GM21526 (cell line): ENCODE measurements around the gene C5AR1.
"Not testable (repeated sequence)": the region's sequence is repeated elsewhere in the genome, so short reads cannot be mapped to it uniquely, and the experiment has no call there.

Experiments
- ATAC-seq: cut with Tn5 transposase; IDR thresholded peaks from one replicate; pipeline ENCODE4 v1.9.1; 2021; ENCODE audit warnings: moderate library complexity; ENCODE audit not compliant: unreplicated experiment, low FRiP score

Gene C5AR1

DNA sequence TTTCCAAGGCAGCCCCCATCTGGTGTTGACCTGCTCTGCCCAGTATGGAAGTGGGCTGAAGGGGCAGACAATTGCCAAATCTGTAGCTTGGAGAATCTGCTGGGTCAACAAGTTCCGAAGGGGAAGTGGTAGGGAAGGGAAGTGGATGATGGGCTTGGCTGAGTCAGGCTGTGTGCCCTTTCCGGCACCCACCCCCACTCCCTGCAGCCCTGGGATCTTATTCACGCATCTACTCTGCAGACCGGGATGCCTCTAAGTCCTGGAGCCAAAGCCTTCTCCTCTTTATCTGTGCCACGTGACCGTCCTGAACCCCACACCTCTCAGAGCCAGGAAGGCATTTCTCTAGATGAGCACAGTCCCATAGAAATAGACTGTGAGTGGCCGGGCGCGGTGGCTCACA is 14.8 kb downstream of the C5AR1 start:
- ATAC-seq: no peak

DNA sequence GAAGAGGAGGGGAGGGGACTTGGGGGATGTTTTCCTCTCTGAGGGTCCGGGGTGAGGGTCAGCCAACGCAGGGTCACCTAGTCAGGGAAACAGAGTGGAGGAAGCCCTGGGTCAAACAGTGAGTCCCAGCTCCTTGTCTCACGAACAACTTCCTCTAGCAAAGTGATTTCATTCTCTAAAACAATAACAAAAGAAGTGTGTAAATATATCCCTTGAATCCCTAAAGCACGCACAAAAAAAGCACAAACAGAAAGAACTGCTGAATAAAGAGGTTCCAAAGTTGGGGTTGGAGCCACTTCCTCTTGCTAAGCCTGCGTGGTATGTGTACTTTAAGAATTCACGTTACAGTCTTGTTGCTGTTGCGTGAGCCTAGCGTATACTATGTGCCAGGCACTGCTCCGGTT is 20.8 kb downstream of the C5AR1 start:
- no peak for ATAC-seq

DNA sequence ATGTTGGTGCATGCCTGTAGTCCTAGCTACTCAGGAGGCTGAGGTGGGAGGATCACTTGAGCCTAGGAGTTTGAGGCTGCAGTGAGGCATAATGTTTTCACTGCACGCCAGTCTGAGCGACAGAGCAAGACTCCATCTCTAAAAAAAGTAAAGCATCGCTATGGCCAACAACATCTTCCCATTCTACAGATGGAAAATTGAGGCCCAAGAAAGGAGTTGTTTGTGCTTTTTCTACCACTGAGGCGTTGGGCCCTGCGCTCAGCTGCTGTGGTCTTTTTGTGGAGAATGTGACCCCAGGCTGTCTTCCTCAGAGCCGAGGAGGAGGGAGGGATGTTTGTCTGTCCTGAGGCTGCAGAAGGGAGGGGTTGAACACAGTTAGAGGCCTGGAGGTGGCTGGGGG is 21.8 kb downstream of the C5AR1 start:
- no peak for ATAC-seq

DNA sequence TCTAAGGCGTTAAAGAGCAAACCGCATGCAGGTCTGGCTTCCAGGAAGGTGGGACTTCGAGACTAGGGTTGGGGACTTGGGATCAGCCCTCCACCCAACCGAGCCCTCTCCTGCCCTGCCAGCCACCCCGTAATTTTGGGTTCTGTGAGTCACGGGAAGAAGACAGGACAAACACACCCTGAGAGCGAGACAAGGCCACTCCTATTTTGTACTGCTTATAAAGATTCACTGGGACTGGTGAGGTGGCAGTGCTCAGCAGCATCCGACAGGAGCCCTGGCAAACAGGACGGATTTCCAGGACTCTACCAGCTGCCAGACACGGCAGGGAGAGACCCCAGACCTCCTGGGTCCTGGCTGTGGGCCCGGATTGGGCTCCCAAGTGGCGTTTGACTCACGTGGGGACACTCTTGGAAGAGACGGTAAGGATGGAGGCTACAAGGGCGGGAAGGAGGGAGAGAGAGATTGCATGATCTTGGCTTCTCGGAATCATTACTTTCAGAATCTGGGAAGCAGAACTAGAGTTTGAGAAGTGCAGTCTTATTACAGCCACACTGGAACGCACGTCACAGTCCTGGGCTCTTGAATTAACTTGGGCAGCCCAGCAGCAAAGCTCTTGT is 22.4 kb downstream of the C5AR1 start, which contains the start of gene C5AR2:
TSS of gene C5AR2 (plus strand) at position 245 of the 617 bp plus-strand sequence. CDS start 8,625 bp downstream, outside the sequence.
- ATAC-seq: no peak

DNA sequence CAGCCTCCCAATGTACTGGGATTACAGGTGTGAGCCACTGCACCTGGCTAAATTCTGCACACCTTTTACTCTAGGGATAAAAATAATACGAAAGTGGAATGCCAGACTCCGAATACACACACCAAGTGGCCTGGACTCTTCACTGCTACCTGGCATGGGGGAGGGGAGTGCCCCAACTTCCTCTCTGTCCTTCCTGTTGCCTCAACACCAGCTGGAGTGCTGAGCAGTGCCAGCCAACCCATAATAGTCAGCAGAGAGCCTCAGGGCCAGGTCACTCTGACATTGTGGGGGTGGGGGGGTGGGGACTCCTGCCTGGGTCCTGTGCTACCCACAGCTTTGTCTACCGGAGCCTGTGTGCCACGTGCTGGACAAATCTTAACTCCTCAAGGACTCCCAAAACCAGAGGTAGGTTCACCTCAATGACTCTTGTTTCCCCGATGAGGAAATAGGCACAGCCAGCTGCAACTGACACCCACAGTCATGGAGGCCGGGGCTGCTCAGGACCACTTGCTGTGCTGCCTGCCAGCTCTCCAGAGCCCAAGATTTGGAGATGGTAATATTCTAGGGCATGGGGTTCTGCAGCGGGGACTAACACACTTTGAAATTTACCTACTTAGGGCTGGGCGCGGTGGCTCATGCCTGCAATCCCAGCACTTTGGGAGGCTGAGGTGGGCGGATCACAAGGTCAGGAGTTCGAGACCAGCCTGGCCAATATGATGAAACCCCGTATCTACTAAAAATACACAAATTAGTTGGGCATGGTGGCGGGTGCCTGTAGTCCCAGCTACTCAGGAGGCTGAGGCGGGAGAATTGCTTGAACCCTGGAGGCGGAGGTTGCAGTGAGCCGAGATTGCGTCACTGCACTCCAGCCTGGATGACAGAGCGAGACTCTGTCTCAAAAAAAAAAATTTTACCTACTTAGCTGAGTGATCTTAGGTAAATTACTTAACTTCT is 27.4 kb downstream of the C5AR1 start:
- ATAC-seq: not testable (repeated sequence)

DNA sequence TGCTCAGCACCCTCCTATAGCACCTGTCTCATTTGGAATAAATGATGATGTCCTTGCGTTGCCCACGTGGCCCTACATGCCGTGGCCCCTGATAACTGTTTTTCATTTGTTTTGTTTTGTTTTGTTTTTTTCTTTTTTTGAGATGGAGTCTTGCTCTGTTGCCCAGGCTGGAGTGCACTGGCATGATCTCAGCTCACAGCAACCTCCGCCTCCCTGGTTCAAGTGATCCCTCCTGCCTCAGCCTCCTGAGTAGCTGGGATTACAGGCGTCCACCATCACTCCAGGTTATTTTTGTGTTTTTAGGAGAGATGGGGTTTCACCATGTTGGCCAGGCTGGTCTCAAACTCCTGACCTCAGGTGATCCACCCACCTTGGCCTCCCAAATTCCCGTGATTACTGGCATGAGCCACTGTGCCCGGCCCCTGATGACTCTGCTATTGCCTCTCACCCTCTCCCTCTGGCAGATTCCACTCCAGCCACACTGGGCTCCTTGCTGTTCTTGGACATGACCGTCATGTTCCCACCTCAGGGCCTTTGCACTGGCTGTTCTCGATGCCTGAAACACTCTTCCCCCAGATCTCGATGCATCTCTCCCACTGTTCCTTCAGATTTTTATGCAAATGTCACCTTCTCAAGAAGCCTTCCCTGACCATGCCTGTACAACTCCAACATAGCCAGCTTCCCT is 29.7 kb downstream of the C5AR1 start:
- no peak for ATAC-seq

DNA sequence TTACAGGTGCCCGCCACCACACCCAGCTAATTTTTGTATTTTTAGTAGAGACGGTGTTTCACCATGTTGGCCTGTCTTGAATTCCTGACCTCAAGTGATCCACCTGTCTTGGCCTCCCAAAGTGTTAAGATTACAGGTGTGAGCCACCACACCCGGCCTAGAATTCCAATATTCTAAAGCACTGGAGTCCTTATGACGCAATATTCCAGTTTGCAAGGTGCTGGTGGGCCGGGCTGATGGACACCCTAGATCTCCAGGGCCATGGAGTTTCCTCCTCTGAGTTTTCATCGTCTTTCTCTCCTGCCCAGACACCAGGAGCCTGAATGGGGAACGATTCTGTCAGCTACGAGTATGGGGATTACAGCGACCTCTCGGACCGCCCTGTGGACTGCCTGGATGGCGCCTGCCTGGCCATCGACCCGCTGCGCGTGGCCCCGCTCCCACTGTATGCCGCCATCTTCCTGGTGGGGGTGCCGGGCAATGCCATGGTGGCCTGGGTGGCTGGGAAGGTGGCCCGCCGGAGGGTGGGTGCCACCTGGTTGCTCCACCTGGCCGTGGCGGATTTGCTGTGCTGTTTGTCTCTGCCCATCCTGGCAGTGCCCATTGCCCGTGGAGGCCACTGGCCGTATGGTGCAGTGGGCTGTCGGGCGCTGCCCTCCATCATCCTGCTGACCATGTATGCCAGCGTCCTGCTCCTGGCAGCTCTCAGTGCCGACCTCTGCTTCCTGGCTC is 31.0 kb downstream of the C5AR1 start:
- ATAC-seq: no peak

DNA sequence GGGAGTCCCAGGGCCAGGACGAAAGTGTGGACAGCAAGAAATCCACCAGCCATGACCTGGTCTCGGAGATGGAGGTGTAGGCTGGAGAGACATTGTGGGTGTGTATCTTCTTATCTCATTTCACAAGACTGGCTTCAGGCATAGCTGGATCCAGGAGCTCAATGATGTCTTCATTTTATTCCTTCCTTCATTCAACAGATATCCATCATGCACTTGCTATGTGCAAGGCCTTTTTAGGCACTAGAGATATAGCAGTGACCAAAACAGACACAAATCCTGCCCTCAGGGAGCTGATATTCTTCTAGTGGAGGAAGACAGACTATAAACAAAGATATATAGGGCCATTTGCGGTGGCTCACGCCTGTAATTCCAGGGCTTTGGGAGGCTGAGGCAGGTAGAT is 32.1 kb downstream of the C5AR1 start:
- ATAC-seq: no peak

DNA sequence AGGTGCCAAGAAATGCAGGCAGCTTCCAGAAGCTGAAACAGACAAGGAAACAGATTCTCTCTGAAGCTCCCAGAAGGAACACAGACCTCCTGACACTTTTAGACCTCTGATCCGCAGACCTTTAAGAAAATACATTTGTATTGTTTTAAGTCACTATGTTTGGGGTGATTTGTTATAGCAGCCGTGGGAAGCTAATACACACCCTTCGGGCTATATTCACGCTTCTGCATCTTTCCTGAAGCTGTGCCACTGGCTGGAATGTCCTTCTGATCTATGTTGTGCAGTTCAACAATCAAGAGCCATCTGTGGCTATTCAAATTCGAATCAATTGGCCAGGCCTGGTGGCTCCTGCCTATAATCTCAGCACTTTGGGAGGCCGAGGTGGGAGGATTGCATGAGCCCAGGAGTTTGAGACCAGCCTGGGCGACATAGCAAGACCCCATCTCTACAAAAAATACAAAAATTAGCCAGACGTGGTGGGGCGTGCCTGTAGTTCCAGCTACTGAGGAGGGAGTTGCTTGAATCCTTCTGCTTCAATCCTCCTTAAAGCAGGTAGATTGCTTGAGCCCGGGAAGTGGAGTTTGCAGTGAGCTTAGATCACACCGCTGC is 33.6 kb downstream of the C5AR1 start:
- no peak for ATAC-seq

DNA sequence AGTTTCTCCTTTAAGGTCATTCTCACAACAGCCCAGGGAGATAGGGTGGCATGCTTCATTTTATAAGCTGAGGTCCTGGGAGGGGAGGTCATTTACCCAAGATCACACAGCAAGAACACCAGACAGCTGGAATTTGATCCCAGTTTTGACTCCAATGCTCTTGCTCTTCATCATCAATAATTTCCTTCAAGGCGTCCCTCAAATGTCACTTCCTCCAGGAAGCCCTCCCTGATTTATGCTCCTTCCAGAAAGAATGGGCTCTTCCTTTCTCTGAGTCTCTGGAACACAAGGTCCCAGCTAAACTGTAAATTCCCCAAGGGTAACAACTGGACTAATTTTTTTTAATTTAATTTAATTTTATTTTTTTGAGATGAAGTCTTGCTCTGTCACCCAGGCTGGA is 34.8 kb downstream of the C5AR1 start:
- ATAC-seq: no peak

DNA sequence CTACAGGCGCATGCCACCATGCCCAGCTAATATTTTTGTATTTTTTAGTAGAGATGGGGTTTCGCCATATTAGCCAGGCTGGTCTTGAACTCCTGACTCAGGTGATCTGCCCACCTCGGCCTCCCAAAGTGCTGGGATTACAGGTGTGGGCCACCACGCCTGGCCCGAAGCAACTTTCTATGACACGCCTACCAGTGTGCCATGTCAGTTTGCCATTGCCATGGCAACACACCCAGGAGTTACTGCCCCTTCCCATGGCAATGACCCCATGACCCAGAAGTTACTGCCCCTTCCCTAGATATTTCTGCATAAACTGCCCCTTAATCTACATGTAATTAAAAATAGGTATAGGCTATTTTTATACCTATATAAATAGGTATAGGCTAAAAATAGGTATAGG is 36.4 kb downstream of the C5AR1 start:
- ATAC-seq: not testable (repeated sequence)

DNA sequence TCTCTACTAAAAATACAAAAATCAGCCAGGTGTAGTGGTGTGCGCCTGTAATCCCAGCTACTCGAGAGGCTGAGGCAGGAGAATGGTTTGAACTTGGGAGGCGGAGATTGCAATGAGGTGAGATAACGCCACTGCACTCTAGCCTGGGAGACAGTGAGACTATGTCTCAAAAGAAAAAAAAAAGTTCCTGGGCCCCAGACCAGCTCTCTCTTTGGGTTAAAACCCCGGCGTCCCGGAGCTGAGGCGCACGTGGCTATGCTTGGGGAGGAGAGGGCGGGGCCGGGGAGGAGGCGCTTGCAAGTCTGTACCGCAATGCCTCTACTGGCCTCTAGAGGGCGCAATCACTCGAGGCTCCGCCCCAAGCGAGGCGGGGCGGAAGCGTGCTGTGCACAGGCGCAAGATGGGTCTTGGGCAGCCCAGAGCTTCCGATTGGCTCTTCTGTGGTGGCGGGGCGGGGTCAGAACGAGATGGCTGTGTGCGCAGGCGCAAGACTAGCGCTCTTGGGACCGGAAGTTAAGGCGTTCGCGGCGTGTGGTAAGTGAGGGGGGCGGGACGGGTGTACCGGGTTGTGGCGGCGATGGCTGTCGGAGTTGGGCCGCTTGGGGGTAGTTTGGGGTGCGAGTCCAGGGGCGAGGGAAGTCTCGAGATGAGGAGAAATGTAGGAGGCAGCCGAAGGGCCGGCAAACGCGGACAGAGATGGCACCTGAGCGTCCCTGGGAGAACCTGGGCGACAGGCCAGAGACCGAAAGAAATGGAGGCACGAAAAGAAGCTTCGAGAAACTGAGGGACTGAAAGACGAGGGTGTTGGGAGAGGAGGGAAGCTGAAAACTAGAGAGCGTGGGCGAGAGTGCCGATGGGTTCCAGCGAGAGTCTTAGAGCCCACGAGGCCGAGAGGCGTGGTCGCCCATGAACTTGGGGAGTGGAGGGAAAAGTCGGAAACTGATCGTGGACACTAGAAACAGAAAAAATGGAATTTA is 39.4 kb downstream of the C5AR1 start, which contains the start of gene DHX34:
TSS of gene DHX34 (plus strand) at position 497 of the 977 bp plus-strand sequence. CDS start 3,716 bp downstream, outside the sequence.
- peak; percentile 92 for ATAC-seq

DNA sequence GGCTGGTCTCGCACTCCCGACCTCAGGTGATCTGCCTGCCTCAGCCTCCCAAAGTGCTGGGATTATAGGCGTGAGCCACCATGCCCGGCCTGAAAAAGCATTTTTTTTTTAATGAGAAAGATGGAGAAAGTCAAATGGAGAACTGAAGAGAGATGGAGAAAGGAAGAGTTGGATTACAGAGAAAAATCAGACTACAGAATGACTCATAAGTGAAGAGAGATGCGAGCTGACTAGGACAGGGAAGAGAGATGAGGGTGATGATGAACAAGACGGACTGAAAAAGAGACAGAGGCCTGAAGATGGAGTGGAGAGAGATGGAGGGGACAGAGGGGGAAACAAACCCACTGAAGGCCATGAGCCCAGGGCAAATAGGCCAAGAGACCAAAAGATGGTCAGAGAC is 41.0 kb downstream of the C5AR1 start:
- ATAC-seq: no peak

DNA sequence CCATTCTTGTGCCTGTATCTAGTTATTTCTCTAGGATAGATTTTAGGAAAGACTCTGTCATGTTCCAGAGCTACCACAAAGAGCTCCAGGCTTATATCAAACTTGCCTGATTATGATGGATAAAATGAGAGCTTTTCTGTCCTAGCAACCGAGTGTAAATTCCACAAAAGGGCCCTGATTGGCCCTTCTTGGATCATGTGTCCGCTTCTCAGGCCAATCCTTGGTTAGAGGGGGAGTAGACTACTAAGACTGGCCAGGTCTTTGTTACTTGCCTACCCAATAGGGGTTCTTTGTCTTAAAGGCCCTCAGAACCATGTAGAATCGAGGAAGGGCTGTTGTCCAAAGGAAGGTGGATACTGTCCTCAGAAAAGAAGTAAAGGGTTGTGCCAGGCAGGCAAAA is 41.9 kb downstream of the C5AR1 start:
- ATAC-seq: no peak

DNA sequence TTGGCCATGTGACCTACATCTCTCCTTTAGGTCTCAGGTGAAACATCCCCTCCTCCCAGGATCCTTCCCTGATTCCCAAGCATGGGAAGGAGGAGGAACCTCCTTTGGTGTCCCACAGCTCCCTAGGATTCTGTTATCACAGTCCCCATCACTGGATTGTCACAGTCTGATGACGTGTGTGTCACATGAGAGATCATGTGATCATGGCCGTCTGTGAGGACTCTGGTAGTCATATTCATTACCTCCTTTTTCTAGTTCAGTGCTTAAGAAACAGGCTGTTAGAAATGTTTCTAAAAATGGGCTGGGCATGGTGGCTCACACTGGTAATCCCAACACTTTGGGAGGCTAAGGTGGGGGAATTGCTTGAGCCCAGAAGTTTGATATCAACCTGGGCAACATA is 42.4 kb downstream of the C5AR1 start:
- no peak for ATAC-seq

DNA sequence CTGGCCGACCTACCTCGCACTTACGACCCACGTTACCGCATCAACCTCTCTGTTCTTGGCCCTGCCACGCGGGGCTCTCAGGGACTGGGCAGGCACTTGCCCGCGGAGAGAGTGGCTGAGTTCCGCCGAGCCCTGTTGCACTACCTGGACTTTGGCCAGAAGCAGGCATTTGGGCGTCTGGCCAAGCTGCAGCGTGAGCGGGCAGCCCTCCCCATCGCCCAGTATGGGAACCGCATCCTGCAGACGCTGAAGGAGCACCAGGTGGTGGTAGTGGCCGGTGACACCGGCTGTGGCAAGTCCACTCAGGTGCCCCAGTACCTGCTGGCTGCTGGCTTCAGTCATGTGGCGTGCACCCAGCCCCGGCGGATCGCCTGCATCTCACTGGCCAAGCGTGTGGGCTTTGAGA is 43.6 kb downstream of the C5AR1 start:
- no peak for ATAC-seq

DNA sequence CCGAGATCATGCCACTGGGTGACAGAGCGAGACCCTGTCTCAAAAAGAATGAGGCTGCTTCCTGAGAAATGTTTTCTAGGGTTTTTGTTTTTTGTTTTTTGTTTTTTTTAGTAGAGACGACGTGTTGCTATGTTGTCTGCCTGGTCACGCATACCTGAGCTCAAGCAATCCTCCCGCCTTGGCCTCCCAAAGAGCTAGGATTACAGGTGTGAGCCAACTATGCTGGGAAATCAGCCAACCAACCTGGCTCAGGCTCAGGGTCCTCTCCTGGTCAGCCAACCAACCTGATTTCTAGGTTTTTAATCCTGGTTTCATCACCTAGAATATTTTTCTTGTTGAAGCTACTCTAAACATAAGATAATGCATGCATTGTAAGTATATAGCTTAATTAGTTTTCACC is 47.2 kb downstream of the C5AR1 start:
- ATAC-seq: no peak

DNA sequence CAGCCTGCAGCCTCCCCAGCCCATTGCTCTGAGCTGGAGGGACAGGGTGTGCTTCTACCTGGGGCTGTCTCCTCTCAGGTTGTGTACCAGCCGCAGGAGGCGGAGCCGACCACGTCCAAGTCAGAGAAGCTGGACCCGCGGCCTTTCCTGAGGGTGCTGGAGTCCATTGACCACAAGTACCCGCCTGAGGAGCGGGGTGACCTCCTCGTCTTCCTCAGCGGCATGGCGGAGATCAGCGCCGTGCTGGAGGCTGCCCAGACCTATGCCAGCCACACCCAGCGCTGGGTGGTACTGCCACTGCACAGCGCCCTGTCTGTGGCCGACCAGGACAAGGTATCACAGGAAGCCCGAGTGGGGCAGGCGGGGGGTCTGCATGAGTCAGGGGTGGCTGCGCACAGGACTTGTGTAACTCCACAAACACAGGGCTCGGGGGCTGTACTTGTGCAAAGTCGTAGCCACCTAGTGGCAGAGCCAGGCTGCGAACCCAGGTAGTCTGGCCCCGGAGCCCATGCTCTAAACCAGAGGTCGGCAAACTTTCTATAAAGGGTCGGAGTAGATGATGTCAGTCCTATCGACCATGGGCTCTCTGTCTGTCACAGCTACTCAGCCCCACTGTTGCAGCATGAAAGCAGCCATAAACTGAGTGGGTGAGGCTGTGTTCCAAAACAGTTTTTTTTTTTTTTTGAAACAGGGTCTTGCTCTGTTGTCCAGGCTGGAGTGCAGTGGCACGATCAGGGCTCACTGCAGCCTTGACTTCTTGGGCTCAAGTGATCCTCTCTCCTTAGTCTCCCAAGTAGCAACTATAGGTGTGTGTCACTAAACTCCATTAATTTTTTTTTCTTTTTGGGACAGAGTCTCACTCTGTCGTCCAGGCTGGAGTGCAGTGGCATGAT is 48.4 kb downstream of the C5AR1 start:
- no peak for ATAC-seq
